ENCODE data around the gene CCDC86.

CCDC86 gene

GRCh38 chr11:60803273-60803936 lies 38.5 kb upstream of the CCDC86 start:
- TF ChIP-seq CTCF (IDR thresholded peaks at IDR 0.05; ENCODE audit: insufficient read depth, low read depth, low read length, missing control alignments): no peak
- no peak overlapping the region for H3K4me3 ChIP-seq (ENCODE audit: low read depth, low read length)
- no peak for DNase-seq (ENCODE audit: low read depth)

GRCh38 chr11:60809249-60809648 lies 32.7 kb upstream of the CCDC86 start:
- no peak for TF ChIP-seq CTCF (IDR thresholded peaks at IDR 0.05; ENCODE audit: insufficient read depth, low read depth, low read length, missing control alignments)
- no peak for DNase-seq (ENCODE audit: low read depth)
- no peak overlapping the region for H3K4me3 ChIP-seq (ENCODE audit: low read depth, low read length)

- no peak for TF ChIP-seq CTCF (IDR thresholded peaks at IDR 0.05; ENCODE audit: insufficient read depth, low read depth, low read length, missing control alignments)
- DNase-seq (ENCODE audit: low read depth): no peak
- no peak overlapping the region for H3K4me3 ChIP-seq (ENCODE audit: low read depth, low read length)
Observed at GRCh38 chr11:60809691-60810090, 32.2 kb upstream of the CCDC86 start.

DNA sequence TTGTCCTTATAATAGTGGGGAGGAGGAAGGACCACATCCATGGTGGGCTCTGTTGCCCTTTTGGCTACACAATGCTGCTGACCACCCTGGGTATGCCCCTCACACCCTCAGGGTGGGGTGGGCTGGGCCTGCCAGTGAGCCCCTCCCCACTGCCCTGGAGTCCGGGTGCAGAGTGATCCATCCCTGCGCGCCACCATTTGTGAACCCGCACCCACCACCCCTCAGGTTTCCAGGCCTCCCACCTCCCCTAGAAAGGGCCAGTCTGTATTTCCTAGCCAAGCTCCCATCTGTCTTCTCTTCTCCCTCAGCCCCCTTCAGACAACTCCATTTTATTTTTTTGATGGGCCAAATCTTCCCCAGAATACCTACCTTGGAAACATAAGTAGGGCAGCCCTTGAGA lies 31.8 kb upstream of the CCDC86 start:
- TF ChIP-seq CTCF (IDR thresholded peaks at IDR 0.05; ENCODE audit: insufficient read depth, low read depth, low read length, missing control alignments): no peak
- no peak overlapping the region for H3K4me3 ChIP-seq (ENCODE audit: low read depth, low read length)
- no peak for DNase-seq (ENCODE audit: low read depth)

- no peak for TF ChIP-seq CTCF (IDR thresholded peaks at IDR 0.05; ENCODE audit: insufficient read depth, low read depth, low read length, missing control alignments)
- DNase-seq (ENCODE audit: low read depth): peak; percentile 26
- no peak overlapping the region for H3K4me3 ChIP-seq (ENCODE audit: low read depth, low read length)
Observed at GRCh38 chr11:60810569-60810968, 31.3 kb upstream of the CCDC86 start.

DNA sequence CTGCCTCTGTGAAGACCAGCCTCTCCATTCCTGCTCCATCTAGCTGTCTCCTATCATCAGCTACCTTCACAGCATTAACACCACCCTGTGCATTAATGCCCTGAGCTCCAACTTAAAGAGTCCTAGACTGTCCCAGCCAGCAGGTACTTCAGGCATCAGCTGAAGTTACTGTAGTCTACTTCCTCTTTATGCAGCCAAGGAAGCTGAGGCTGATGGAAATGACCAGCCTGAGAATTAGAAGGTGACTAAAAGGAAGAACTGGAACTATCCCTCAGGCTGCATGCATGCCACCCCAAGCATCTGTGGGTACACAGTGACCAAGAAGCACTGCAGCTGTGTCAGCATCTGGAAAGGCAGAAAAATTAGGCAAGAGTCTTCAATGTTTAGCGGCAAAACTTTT lies 28.6 kb upstream of the CCDC86 start:
- no peak for TF ChIP-seq CTCF (IDR thresholded peaks at IDR 0.05; ENCODE audit: insufficient read depth, low read depth, low read length, missing control alignments)
- no peak for DNase-seq (ENCODE audit: low read depth)
- H3K4me3 ChIP-seq (ENCODE audit: low read depth, low read length): no peak overlapping the region

DNA sequence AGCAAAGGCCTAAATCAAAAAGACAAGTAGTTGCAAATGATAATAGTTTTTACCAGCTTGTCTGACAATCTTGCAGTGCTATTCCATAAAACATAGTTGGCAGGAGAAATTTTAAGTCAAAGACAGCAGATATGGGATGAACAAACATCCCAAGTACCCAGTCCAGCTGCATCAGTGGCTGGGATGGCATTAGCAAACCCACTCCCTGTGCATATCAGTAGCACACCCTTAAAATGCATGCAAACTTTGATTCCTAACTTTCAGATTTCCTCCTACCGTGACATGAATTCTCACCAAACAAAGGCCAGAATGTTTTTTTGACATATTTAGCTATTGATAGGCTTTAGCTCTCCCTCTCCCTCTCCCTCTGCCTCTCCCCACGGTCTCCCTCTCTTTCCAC lies 27.8 kb upstream of the CCDC86 start:
- TF ChIP-seq CTCF (IDR thresholded peaks at IDR 0.05; ENCODE audit: insufficient read depth, low read depth, low read length, missing control alignments): no peak
- H3K4me3 ChIP-seq (ENCODE audit: low read depth, low read length): no peak overlapping the region
- no peak for DNase-seq (ENCODE audit: low read depth)

All from GM12865 (cell line).